NOMO-1 (cell line): ENCODE results near the gene RBM33.
A peak's percentile ranks its signal among the peaks of the same experiment; 100 is the strongest.
"Not testable (repeated sequence)": the region's sequence is repeated elsewhere in the genome, so short reads cannot be mapped to it uniquely, and the experiment has no call there.

Experiments used
- DNase-seq, 2 experiments: peaks; one replicate each; lab custom pipeline; 2025; ENCODE audit not compliant: unreplicated experiment in 2 of 2; lab: John Stamatoyannopoulos, UW

Gene RBM33

GRCh38 chr7:155644178-155644970 lies at the start of gene RBM33:
RBM33 (plus strand) TSS chr7:155644661; CDS start chr7:155644877, 216 bp downstream.
- peak; percentile 56 to 60 for DNase-seq

GRCh38 chr7:155594961-155595366 lies 49.5 kb upstream of the RBM33 start:
- DNase-seq, result peak; percentile 30 to 33

GRCh38 chr7:155597753-155598140 lies 46.7 kb upstream of the RBM33 start:
- no peak for DNase-seq

- DNase-seq, result no peak
Measured at GRCh38 chr7:155598810-155599210, 45.7 kb upstream of the RBM33 start.

- DNase-seq, result no peak
Measured at GRCh38 chr7:155602156-155602555, 42.3 kb upstream of the RBM33 start.

- no peak for DNase-seq
Measured at GRCh38 chr7:155602750-155603149, 41.7 kb upstream of the RBM33 start.

GRCh38 chr7:155603205-155603857 lies 41.1 kb upstream of the RBM33 start:
- DNase-seq, result no peak

GRCh38 chr7:155603858-155604503 lies 40.5 kb upstream of the RBM33 start:
- no peak for DNase-seq

GRCh38 chr7:155604504-155604997 lies 39.9 kb upstream of the RBM33 start:
- DNase-seq, result no peak

- DNase-seq, result no peak
Measured at GRCh38 chr7:155609185-155609584, 35.3 kb upstream of the RBM33 start.

GRCh38 chr7:155610633-155611193 lies 33.7 kb upstream of the RBM33 start:
- DNase-seq, result no peak

- DNase-seq, result no peak
Measured at GRCh38 chr7:155611808-155612447, 32.5 kb upstream of the RBM33 start.

- DNase-seq, result no peak
Measured at GRCh38 chr7:155612658-155613057, 31.8 kb upstream of the RBM33 start.

- not testable (repeated sequence) for DNase-seq
Measured at GRCh38 chr7:155615085-155615484, 29.4 kb upstream of the RBM33 start.

- no peak for DNase-seq
Measured at GRCh38 chr7:155618708-155619633, 25.5 kb upstream of the RBM33 start.

- no peak for DNase-seq
Measured at GRCh38 chr7:155619634-155620271, 24.7 kb upstream of the RBM33 start.

- no peak for DNase-seq
Measured at GRCh38 chr7:155620497-155620896, 24.0 kb upstream of the RBM33 start.

GRCh38 chr7:155621418-155621980 lies 23.0 kb upstream of the RBM33 start:
- no peak for DNase-seq

- DNase-seq, result no peak
Measured at GRCh38 chr7:155624412-155624811, 20.0 kb upstream of the RBM33 start.
